BJ (cell line): Measurements from ENCODE around the gene ALPI. TPM values are rescaled to one million over a fixed set of nuclear protein-coding genes. Genes with fewer than 3 reads are reported as not detected.
"Not testable (repeated sequence)": the region's sequence is repeated elsewhere in the genome, so short reads cannot be mapped to it uniquely, and the experiment has no call there.

ENCODE experiments used
- CTCF ChIA-PET: fragments of 350-600 bp; formaldehyde crosslinking; extraction: SDS; loops from one replicate; lab custom pipeline; 2021; ENCODE audit warnings: antibody characterized with exemption, inconsistent platforms; lab: Yijun Ruan, JAX
- POLR2A ChIA-PET: fragments of 300-600 bp; sonication (Branson Sonifier 250); formaldehyde crosslinking; extraction: SDS; loops from one replicate; lab custom pipeline; 2021; ENCODE audit warnings: antibody characterized with exemption; lab: Charles Lee
- DNase-seq: peaks from one replicate; pipeline ENCODE4 v3.0.0-alpha.2; 2011; ENCODE audit warnings: low read depth
- H3K27me3 ChIP-seq: 2 replicates; pipeline ENCODE4 v1.6.0; 2011; ENCODE audit warnings: low read length; ENCODE audit not compliant: control insufficient read depth, insufficient read depth
- H3K36me3 ChIP-seq: 2 replicates; pipeline ENCODE4 v1.5.1; 2011; ENCODE audit warnings: low read length; ENCODE audit not compliant: control insufficient read depth, insufficient read depth
- H3K4me3 ChIP-seq: 2 replicates; pipeline ENCODE4 v1.5.1; 2011; ENCODE audit warnings: low read depth, mild to moderate bottlenecking, control low read depth, low read length
- CTCF ChIP-seq: IDR thresholded peaks from 2 replicates; pipeline ENCODE4 v1.5.1; 2011; ENCODE audit warnings: low read depth, mild to moderate bottlenecking, control low read depth, inconsistent platforms, low read length, moderate library complexity; ENCODE audit not compliant: insufficient read depth
- polyA plus RNA-seq: library from polyadenylated mRNA; depleted of rRNA; stranded (reverse); fragments of >200 nt; gene quantifications from 2 replicates; pipeline ENCODE4 v1.2.3, GENCODE V29; 2011

Gene ALPI
- polyA plus RNA-seq, 1 experiment = not detected

GRCh38 chr2:232438951-232439757, 16.8 kb upstream of the ALPI start:
- Histone ChIP-seq H3K4me3 (no peak overlapping the region), H3K27me3 (peaks cover 1% of the 10 kb centered on the region; the same call in 1 of the 2 replicates), H3K36me3 (no peaks in the 10 kb centered on the region)
- ChIA-PET CTCF (interaction anchor here (0.6 to 3.9 kb wide), 35 partner anchors 9 to 588 kb away, joined by 3 to 35 read pairs (median 5); no protein-coding TSS in a partner anchor), POLR2A (no interaction called here)
- TF ChIP-seq CTCF = peak; percentile 49; the same call in 1 of the 2 replicates
- DNase-seq = no peak

DNA sequence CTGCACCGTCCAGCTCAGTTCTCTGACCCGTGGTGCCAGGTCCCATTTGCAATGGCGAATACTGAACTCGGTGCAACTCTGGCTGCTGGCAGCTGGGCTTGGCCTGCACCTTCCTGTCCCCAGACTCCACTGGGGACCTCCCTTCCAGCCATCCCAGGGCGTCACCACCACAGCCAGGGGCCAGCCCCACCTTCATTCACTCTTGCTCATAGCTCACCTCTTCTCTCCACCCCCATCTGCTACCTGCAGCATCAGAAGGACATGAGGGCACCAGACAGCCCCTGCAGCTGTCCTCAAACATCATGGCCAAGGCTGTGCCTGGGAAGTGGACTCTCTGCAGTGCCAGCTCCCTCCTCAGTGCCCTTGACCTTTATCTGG, 16.2 kb upstream of the ALPI start:
- ChIA-PET CTCF (interaction anchor here (0.7 to 3.9 kb wide), 29 partner anchors 12 to 589 kb away, joined by 3 to 35 read pairs (median 5); no protein-coding TSS in a partner anchor), POLR2A (no interaction called here)
- Histone ChIP-seq H3K27me3 (peaks cover 1% of the 10 kb centered on the region; the same call in 1 of the 2 replicates), H3K36me3 (no peaks in the 10 kb centered on the region), H3K4me3 (no peak overlapping the region)
- DNase-seq = no peak
- no peak for TF ChIP-seq CTCF

GRCh38 chr2:232440220-232441018, 15.5 kb upstream of the ALPI start:
- not testable (repeated sequence) for DNase-seq, H3K36me3 ChIP-seq, H3K27me3 ChIP-seq, H3K4me3 ChIP-seq
- ChIA-PET POLR2A (interaction anchor here (0.6 kb wide), 1 partner anchor 811 kb away, joined by 3 read pairs; the partner anchor contains the start of gene ATG16L1), CTCF (interaction anchor here (0.9 to 3.9 kb wide), 23 partner anchors 16 to 589 kb away, joined by 3 to 35 read pairs (median 6); no protein-coding TSS in a partner anchor)
- peak; percentile 88 for TF ChIP-seq CTCF

DNA sequence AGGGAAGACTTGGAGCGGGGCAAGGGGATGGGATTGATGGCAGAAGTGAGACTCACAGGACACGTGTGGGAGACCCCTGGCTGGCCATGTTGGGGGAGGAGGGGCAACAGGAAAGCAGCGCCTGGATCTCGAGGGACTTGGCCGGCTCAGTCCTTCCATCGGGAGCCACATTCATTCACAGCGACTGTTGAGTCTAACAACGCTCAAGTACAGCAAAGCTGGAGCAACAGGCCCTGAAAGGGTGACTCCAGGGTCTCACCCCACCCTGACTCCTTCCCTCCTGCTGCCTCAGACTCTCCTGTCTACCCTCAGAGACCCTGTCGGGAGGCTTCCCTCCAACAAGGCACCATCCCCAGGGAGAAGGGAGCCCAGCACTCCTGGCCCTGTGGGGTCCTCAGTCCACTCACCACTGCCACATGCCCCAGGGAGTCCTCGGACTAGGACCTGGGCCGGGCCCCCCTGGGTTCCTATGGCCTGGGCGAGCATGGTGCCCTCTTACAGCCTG, 14.8 kb upstream of the ALPI start:
- ChIA-PET CTCF (interaction anchor here (1.0 to 3.9 kb wide), 7 partner anchors 105 to 589 kb away, joined by 3 to 35 read pairs (median 4); no protein-coding TSS in a partner anchor), POLR2A (interaction anchor here (0.6 kb wide), 1 partner anchor 810 kb away, joined by 3 read pairs; the partner anchor contains the start of gene ATG16L1)
- TF ChIP-seq CTCF = no peak
- no peak for DNase-seq
- H3K27me3 ChIP-seq = peaks cover 1% of the 10 kb centered on the region; the same call in 1 of the 2 replicates
- no peak overlapping the region for H3K4me3 ChIP-seq
- H3K36me3 ChIP-seq = no peaks in the 10 kb centered on the region

- DNase-seq, H3K4me3 ChIP-seq, H3K27me3 ChIP-seq, POLR2A ChIA-PET, H3K36me3 ChIP-seq: not testable (repeated sequence)
- CTCF ChIA-PET = interaction anchor here (1.1 to 3.9 kb wide), 5 partner anchors 106 to 588 kb away, joined by 3 to 35 read pairs (median 4); no protein-coding TSS in a partner anchor
Observed at GRCh38 chr2:232441922-232442321, 14.0 kb upstream of the ALPI start.

- CTCF ChIA-PET = interaction anchor here (0.7 to 3.9 kb wide), 6 partner anchors 107 to 589 kb away, joined by 3 to 35 read pairs (median 4); no protein-coding TSS in a partner anchor
- H3K36me3 ChIP-seq, H3K27me3 ChIP-seq, DNase-seq, H3K4me3 ChIP-seq, POLR2A ChIA-PET: not testable (repeated sequence)
Observed at GRCh38 chr2:232442431-232442830, 13.5 kb upstream of the ALPI start.

DNA sequence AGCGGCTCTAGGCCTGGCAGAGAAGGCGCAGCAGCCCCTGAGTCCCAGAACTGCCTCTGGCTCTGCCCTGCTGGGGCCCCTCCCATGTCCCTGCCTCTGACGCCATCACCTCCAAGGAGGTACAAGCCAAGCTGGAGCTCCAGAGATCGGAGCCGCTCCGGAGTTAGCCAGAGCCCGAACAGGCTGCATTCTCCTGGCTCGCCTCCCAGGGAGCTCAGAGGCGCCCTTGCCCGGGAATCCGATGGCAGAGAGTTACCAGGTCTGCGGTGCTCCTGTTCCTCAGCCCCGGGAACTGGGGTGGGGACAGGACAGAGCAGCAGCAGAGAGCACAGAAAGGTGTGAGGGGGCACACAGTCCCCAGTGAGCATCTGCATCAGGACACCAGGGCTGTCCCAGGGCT, 12.9 kb upstream of the ALPI start:
- POLR2A ChIA-PET, H3K4me3 ChIP-seq, H3K36me3 ChIP-seq, H3K27me3 ChIP-seq, DNase-seq: not testable (repeated sequence)
- CTCF ChIA-PET = interaction anchor here (0.7 kb wide), 1 partner anchor 518 kb away, joined by 3 read pairs; no protein-coding TSS in a partner anchor
